HG02763 (cell line): ENCODE data around the gene HHIPL1.

ENCODE experiments used
- ATAC-seq: cut with Tn5 transposase; IDR thresholded peaks from one replicate; pipeline ENCODE4 v1.9.1; 2021; ENCODE audit warnings: mild to moderate bottlenecking, moderate library complexity; ENCODE audit not compliant: unreplicated experiment

The HHIPL1 gene

GRCh38 chr14:99727096-99727870 is 82.4 kb downstream of the HHIPL1 start:
- ATAC-seq: no peak

- ATAC-seq: no peak
These were observed 83.4 kb downstream of the HHIPL1 start for GRCh38 chr14:99728231-99728920.

- no peak for ATAC-seq
These were observed 84.1 kb downstream of the HHIPL1 start for GRCh38 chr14:99728981-99729451.
